Lung microvascular endothelial cell (primary cell): ENCODE measurements around the gene SATL1. TPM values are rescaled to one million over a fixed set of nuclear protein-coding genes. Genes with fewer than 3 reads are reported as not detected.
"Not testable (repeated sequence)": the region's sequence is repeated elsewhere in the genome, so short reads cannot be mapped to it uniquely, and the experiment has no call there.

Experiments used
- DNase-seq, 2 donors: peaks; one replicate each; pipeline versions ENCODE4 v3.0.0 to v3.0.0-alpha.2; 2010; ENCODE audit warnings: low read depth in 2 of 2
- total RNA-seq: library from RNA; depleted of rRNA; stranded (reverse); fragments of >200 nt; gene quantifications from 2 replicates; pipeline ENCODE4 v1.2.1, GENCODE V29; 2014

The SATL1 gene, protein sequence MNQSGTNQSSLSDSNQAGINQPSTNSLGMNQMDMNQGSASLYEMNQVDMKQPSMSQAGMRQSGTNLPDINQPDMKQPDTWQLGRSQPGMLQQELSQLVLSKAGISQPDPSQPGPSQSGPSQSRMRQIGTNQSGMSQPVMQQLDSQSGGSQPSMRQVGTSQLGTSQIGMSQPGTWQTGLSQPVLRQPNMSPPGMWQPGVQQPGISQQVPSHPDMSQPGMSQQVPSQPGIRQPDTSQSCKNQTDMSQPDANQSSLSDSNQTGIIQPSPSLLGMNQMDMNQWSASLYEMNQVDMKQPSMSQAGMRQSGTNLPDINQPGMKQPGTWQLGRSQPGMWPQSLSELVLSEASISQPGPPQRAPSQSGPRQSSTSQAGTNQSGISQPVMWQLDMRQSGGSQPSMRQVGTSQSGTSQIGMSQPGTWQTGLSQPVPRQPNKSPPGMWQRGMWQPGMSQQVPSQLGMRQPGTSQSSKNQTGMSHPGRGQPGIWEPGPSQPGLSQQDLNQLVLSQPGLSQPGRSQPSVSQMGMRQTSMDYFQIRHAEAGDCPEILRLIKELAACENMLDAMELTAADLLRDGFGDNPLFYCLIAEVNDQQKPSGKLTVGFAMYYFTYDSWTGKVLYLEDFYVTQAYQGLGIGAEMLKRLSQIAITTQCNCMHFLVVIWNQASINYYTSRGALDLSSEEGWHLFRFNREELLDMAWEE
- total RNA-seq = under 0.01 TPM in 1 of 2 replicates, not detected in the other

DNA sequence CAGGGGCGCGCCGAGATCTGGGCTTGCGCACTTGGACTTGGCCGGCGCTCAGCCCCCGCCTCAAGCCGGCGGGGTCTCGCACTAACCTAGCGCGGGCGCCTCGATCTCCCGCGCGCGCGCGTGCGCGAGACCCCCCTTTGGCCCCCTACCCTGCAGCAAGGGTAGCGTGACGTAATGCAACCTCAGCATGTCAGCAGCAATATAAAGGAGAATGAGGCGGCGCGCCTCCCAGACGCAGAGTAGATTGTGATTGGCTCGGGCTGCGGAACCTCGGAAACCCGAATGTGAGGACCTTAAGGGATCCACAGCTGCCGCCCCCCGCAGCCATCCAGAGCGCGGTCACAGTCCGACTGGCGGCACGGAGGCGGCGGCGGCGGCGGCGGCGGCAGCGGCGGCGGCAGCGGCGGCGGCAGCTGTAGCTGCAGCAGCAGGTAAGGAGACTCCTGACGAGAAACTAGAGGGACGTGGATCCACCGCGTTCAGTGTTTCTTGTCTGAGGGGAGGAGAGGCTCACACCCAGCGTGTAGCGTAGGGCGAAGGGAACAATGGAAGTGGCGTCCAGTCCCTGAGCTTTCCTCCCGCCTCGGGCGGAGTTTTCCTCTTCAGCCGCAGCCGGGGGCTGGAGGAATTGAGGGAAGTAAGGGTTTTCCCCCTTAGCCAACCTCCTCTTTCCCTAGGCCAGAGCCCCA, at the start of gene SATL1, which contains the start of gene ZNF711:
TSS of gene SATL1 (minus strand) at position 19 of the 689 bp plus-strand sequence. CDS start 134,811 bp downstream, outside the sequence.
TSS of gene ZNF711 (plus strand) at position 231 of the 689 bp plus-strand sequence. CDS start 3,582 bp downstream, outside the sequence.
- DNase-seq = peak; percentile 14 to 45

GRCh38 chrX:85288992-85289723, 45.6 kb upstream of the SATL1 start:
- no peak for DNase-seq

DNA sequence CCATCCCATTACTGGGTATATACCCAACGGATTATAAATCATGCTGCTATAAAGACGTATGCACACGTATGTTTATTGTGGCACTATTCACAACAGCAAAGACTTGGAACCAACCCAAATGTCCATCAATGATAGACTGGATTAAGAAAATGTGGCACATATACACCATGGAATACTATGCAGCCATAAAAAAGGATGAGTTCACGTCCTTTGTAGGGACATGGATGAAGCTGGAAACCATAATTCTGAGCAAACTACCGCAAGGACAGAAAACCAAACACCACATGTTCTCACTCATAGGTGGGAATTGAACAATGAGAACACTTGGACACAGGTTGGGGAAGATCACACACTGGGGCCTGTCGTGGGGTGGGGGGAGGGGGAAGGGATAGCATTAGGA, 41.7 kb upstream of the SATL1 start:
- DNase-seq = not testable (repeated sequence)

DNA sequence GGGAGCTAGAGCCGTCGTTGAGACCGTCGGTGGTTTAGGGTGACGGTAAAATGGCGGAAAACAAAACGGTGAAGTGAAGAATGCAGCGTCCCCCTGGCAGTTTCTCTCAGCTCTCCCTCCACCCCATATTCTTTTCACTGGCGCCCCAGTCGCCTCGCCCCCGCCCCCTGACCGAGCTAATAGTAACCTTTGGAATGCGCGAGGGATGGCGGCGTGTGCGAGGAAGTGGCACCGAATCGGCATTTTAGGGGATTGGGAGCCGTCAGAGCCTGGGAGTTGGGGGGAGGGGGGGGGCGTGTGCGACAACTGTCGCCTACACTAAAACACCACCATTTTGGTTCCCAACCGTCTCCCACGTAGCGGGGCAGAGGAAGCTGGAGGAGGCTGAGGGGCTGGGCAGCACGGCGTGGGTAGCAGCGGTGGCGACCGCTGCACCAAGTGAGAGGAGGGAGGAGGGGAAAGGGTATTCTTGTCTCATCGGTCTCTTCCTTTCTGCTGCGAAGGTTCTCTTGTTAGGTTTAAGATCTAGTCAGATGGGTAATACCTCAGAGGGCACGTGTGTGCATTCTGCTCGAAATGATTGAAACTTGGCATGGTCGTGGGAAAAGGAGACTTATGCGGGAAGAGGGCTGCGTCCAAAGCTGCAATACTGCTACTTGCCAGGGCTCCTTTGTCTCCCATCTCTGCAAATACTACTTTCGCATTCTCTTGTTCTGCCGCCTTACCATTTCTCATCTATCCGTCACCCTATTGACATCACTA, 1.1 kb upstream of the SATL1 start:
- DNase-seq = peak; percentile 3 to 21

DNA sequence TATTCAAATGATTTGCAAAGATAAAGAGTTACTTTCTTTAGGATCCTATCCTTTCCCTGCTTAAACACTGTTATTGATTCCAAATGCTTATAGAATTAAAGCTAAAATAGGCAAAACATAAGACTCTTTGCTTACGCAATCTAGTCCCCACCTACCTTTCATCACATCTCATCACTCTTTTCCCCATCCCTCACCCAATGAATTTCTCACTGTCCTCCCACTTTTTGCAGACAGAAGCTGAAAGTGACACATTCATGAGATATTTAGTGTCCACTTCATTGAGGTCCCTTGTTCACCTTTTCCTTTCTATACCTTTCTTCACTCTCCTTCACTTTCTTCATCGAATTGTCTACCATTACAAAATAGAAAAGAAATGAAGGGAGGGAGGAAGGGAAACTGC, 424 bp downstream of the SATL1 start:
- no peak for DNase-seq

GRCh38 chrX:85223359-85223758, 20.2 kb downstream of the SATL1 start:
- no peak for DNase-seq

- DNase-seq = no peak
These were observed 22.2 kb downstream of the SATL1 start for GRCh38 chrX:85221361-85221760.

DNA sequence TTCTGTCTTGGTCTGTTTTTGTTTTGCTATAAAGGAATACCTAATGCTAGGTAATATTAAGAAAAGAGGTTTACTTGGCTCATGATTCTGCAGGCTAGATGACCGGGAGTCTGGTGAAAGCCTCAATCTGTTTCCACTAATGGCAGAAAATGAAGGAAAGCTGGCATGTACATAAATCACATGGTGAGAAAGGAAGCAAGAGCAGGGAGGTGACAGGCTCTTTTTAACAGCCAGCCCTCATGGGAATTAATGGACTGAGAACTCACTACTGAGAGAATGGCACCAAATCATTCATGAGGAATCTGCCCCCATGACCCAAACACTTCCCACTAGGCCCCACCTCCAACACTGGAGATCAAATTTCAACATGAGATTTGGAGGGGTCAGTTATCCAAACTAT, 27.6 kb downstream of the SATL1 start:
- no peak for DNase-seq

DNA sequence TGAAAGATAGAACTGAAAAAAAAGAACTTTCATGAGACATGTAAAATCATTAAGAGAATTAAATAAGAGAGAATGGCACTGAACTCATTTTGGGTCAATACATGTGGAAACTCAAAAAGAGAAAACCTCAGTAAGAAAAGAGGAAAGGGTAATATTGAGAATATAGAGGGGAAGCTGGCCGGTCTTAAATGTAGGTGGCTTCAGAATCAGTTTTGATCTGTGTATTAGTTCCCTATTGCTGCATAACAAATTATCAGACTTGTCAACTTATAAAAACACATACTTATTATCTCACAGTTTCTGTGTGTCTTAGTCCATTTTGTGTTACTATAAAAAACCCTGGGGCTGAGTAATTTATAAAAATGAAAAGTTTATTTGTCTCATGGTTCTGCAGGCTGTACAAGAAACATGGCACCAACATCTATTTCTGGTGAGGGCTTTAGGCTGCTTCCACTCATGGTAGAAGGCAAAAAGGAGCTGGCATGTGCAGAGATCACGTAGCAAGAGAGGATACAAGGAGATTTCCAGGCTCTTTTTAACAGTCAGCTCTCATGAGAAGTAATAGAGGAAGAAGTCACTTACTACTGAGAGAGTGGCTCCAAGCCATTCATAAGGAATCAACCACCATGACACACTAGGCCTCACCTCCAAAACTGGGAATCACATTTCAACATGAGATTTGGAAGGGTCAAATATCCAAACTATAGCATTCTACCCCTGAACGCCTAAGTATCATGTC, 29.6 kb downstream of the SATL1 start:
- DNase-seq = no peak

DNA sequence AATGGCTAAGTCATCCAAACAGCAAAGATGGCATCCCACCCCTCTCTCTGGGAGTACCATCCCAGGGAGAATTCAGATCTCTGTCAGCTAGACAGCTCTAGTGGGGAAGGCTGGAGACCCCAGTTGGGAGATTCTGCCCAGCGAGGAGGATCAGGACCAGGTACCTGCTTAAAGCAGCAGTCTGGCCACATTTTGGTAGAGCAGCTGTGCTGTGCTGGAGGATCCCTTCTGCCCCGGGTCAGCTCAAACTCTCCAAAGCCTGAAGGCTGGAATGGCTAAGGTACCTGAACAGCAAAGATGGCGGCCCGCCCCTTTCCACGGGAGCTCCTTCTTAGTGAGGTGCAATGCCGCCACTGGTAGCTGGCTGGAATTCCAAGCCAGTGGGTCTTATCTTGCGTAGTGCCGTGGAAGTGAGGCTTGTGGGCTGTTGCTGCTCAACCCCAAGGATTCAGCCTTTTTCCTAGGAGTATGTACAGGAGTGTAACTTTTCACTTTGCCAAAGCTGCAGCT, 40.1 kb downstream of the SATL1 start:
- no peak for DNase-seq

- DNase-seq = no peak
These were observed 47.3 kb downstream of the SATL1 start for GRCh38 chrX:85196319-85196718.

GRCh38 chrX:85159644-85160043, 83.9 kb downstream of the SATL1 start:
- no peak for DNase-seq

- DNase-seq = no peak
These were observed 102.6 kb downstream of the SATL1 start for GRCh38 chrX:85140964-85141363.

- DNase-seq = no peak
These were observed 104.2 kb downstream of the SATL1 start for GRCh38 chrX:85139422-85139821.

DNA sequence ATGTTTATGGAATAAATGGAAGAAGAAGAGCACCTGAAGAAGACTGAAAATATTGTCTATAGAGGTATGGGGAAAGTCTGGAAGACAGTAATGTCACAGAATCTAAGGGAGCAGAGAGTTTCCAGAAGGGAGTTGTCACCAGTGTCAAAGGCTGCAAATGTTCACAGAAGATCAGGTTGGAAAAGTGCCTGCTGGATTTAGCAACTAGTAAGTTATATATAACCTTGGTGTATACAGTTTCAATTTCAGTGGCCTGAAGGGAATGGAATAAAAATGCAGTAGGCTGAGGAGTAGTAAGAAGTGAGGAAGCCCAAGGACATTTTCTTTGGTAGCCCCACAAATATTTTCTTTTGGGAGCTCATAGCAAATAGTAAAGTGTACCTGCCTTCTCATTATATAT, 107.2 kb downstream of the SATL1 start:
- DNase-seq = no peak

- DNase-seq = no peak
These were observed 128.3 kb downstream of the SATL1 start for GRCh38 chrX:85115252-85115651.

DNA sequence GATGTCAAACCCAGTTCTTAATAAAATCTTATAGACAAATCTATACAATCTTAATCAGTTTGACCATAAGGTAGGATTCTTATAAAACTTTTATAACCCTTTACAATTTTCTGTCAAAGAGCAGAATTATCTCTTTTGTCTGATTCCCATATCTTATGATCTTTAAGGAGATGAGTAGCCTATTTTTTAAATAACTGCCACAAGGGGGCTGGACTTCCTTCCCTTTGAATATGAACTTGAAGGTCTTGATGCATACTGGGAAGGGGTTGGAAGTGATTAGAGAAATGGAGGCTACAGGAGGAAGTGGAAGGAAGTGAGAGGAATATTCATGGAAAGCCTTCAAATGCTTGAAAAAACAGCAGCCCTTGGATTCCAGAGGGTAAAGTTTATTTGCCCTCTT, 128.8 kb downstream of the SATL1 start:
- no peak for DNase-seq

- no peak for DNase-seq
These were observed 129.4 kb downstream of the SATL1 start for GRCh38 chrX:85114171-85114570.

DNA sequence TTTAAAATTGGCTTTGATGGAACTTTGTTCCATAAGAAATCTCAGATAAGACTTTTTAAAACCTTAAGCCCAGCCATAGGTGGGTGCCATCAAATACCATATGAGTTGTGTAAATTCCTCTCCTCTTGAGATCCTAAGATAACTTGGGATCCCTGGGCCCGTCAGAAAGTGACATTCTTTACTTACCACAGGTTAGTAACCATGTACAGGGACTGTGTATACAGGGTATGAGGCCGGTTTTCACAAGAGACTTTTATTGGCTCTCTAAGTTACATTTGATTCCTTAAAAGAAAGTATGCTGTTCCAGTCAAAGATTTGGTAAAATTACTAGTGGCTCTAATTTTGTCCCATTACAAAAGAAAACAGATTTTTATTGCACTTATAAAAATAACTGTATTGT, 129.8 kb downstream of the SATL1 start:
- DNase-seq = no peak

DNA sequence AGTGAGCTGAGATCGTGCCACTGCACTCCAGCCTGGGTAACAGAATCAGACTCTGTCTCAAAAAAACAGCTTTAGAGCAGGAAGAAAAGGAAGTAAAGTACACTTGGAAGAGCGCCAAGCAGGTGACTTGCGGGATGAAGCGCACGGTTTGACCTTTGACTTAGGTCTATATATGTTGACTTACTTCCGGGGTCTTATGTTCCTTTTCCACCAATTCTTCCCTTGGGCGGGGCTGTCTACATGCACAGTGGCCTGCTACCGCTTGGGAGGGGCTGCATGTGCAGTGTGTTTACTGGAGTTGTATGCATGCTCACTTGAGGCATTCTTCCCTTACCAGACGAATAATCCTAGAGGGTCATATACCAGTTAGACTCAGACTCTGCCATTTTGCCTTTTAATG, 131.3 kb downstream of the SATL1 start:
- DNase-seq = no peak
